Stimulated activated CD4-positive, alpha-beta T cell treated with anti-CD3 and anti-CD28 coated beads, Interleukin-1b, Interleukin-23, amount 100 ng/mL, for 48 hours (primary cell): ENCODE measurements around the gene ZNF236.

ENCODE experiments used
- DNase-seq: peaks from one replicate; pipeline ENCODE4 v3.0.0-alpha.2; 2020

The ZNF236 gene

DNA sequence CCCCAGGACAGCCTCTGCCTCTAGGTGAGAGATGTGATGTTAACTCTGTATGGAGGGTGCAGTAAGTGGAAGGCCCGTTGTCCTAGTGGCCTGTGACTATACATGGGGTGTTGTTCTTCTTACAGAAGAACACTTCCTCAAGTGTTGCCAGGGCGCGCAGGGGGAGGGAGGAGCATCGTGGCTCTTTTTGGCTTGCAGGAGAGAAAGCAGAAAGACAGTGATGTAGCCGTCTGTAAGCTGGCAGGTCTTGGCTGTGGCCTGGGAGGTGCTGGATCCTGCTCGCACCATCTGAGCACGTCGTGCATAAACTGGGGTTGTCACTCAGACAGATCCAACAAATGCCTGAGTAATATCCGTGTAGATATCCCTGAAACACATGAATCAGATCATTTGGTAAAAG lies 44.3 kb downstream of the ZNF236 start:
- DNase-seq: no peak

DNA sequence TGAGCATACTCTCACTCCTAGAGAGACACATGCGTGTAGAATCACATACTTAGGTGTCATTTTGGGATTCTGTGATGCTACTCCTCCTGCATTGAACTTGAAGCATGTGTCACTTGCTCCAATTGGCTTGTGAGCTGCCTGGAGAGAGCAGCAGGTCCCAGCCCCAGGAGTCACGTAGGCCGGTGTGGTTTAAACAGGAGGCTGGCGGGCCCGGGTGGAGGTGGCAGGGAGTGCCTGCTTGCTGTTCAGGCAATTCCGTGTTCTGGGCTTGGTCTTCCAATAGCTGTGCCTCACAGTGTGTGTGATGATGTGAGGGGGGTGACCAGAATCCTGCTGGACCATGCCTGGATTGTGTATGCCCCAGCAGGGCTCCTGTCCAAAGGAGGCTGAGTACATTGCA lies 51.0 kb downstream of the ZNF236 start:
- DNase-seq: no peak

DNA sequence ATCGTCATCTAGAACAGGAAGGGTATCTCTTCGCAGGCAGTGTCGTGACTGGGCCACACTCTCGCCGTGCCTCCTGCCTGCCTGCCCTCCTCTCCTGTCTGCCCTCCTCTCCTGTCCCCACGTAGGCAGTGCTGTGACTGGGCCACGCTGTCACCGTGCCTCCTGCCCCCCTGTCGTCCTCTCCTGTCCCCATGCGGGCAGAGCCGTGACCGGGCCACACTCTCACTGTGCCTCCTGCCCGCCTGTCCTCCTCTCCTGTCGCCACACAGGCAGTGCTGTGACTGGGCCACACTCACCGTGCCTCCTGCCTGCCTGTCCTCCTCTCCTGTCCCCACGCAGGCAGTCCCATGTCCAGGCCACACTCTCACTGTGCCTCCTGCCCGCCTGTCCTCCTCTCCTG lies 51.4 kb downstream of the ZNF236 start:
- no peak for DNase-seq

DNA sequence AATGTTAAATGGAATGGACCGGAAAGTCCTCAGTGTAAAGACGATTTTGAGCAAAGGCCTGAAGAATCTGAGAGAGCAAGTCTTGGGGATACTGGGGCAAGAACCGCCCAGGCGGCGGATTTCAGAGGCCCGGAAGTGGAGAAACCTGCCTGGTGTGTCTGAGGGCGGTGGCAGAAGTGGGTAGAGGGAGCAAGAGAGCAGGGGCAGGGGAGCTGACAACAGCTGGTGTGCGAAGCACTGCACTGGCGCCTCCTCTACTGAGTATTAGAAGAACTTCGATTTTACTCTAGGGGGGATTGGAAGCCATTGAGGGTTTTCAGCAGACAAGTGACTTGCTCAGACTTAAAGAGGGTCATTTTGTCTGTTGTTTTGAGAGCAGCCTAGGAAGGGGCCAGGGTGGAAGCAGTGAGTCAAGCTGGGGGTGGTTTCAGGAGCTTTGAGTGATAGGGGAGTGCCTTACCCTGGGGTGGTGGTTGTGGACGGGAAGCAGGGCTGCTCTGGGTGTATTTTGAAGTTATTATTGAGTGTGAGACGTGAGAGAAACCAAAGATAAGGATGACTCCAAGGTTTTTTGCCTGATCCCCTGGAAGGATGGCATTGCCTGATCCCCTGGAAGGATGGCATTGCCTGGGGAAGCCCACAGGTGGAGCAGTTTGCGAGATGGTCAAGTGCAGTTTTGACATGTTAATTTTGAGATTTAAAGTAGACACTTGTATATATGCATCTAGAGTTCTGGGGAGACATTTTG lies 52.5 kb downstream of the ZNF236 start:
- DNase-seq: peak; percentile 37

GRCh38 chr18:76875390-76876325 lies 53.3 kb downstream of the ZNF236 start:
- DNase-seq: peak; percentile 31

DNA sequence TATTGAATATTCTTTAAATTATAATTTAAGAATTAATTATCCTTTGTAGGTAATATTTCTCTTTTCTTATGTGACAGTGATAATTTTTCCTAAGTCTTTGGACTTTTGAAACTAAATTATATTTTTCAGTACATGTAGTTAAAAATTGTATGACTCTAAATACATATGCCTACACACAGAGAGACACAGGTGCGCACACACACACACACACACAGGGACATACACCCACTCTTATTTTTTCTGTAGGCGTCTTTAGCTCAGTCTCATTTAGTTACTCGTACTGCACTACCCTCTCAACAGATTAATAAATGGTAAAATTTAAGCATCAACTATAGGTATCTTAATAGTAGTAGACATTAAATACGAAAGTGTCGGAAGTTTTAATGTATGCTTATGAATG lies 56.1 kb downstream of the ZNF236 start:
- DNase-seq: no peak

DNA sequence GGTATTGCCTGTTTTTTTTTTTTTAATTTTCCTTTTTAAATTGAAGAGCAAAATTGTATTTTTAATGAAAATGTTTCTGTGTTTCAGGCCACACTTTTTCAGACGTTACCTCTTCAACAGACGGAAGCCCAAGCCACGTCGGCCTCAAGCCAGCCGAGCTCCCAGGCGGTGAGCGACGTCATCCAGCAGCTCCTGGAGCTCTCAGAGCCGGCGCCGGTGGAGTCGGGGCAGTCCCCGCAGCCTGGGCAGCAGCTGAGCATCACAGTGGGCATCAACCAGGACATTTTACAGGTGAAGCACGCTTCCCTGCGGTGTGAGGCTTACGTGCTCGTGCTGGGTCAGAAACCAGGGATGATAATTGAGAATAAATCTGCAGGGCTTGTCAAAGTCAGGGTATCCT lies 57.7 kb downstream of the ZNF236 start:
- DNase-seq: no peak

- no peak for DNase-seq
Observed at GRCh38 chr18:76881744-76882143, 59.4 kb downstream of the ZNF236 start.

GRCh38 chr18:76882146-76882545 lies 59.8 kb downstream of the ZNF236 start:
- no peak for DNase-seq

DNA sequence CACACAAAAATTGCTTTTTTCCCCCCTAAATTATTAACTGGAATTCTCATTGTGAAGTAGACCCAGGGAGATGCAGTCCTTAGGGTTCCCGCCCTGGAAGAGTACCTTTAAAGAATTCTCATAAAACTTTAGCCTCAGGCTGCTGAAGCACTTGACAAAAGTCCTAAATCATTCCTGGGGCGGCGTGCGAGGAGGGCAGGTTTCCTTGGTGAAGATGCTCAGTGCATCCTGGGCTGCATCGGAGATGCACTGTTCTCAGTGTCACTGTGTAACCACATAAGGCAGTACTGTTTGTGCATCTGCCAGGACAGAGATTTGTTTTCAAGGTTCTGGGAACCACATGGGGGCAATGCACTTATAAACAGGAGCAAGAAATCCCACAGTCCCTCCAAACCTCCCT lies 62.6 kb downstream of the ZNF236 start:
- DNase-seq: no peak

- no peak for DNase-seq
Observed at GRCh38 chr18:76886112-76886511, 63.8 kb downstream of the ZNF236 start.

DNA sequence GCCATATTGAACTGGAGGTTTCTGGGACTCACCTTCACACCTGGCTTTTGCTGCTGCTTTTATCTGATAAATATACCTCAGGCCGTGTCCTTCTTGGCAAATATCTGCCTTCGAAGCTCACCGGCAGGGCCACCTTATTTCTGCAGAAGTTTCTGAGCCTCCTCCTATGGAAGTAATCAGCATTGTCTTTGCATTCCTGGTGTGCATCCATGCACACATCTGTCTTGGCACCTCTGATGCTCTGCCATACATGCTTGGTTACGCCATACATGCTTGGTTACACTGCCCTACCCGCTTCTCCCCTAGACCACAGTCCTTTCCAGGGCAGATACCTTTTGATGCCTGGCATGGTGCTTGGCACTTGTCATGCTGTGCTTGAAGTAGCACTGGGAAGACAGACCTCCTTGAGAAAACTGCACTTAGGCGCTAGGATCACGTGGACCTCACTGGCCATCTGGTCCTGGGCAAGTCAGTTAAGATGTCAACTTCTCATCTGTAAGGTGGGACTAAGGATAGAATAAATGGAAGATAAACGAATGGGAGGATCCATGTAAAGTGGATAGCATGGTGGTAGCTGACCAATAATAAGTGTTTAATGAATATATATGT lies 66.8 kb downstream of the ZNF236 start:
- no peak for DNase-seq

DNA sequence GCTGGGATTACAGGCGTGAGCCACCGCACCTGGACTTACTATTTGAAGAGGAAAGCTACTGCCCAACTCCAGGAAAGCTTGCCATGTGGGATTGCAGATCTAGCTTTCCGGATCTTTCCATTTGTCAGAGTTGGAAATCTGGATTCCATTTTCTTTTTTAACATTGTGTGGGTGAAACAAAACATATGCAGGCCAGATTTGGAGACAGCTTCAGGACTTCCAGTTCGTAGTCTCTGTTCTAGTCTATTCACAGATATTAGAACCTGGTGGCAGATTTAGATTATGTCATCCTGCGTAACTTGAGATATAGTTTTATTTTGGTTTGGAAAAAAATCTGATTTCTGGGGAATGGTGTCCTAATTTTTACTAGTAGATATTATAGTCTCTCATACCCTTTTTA lies 70.5 kb downstream of the ZNF236 start:
- DNase-seq: no peak

- no peak for DNase-seq
Observed at GRCh38 chr18:76894566-76895346, 72.4 kb downstream of the ZNF236 start.

- DNase-seq: no peak
Observed at GRCh38 chr18:76895498-76895897, 73.1 kb downstream of the ZNF236 start.

- no peak for DNase-seq
Observed at GRCh38 chr18:76896677-76897076, 74.3 kb downstream of the ZNF236 start.

DNA sequence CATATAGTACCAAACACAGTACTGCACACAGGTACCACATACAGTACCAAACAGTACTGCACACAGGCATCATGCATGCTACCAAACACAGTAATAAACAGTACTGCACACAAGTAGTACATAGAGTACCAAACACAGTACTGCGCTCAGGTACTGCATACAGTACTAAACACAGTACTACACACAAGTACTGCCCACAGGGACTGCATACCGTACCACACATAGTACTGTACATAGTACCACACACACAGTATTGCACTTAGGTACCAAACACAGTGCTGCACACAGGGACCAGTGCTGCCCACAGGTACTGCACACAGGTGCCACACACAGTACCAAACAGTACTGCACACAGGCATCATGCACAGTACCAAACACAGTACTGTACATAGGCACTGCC lies 74.9 kb downstream of the ZNF236 start:
- DNase-seq: no peak

DNA sequence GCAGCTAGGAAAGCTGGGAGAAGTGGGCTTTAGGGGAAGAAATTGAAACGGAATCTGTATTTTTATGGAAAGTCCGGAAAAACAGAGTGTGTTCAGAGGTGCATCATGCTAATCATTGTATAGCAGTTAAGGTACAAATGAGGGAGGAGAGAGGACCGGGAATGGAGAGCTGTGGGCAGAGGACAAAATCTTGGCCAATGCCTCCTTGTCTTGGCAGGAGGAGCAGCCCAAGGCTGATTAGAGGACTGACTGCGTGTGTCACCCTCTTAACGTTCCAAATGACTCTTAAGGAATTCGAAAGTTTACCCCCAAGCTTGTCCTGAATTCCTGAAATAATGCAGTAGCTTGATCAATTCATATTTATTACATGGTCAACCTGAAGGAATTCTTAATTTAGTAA lies 81.0 kb downstream of the ZNF236 start:
- DNase-seq: no peak

DNA sequence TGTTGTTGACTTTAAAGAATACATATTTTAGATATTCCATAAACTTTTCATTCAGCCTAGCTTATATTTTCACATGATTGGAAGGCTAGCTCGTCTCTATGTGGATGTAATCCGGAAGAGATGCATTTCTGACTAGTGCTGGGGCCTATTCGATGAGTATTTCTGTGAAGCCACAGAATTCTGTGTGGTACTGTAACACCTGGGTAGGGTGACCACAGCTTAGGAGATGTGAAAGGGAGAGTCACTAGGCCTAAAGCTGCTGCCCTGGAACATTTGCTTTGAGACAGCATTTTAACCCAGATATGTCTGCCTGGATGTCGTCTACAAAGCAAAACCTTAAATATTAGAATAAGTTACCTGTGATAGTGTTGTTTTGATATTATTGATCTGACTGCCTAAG lies 83.5 kb downstream of the ZNF236 start:
- DNase-seq: no peak

GRCh38 chr18:76908277-76908676 lies 85.9 kb downstream of the ZNF236 start:
- no peak for DNase-seq

DNA sequence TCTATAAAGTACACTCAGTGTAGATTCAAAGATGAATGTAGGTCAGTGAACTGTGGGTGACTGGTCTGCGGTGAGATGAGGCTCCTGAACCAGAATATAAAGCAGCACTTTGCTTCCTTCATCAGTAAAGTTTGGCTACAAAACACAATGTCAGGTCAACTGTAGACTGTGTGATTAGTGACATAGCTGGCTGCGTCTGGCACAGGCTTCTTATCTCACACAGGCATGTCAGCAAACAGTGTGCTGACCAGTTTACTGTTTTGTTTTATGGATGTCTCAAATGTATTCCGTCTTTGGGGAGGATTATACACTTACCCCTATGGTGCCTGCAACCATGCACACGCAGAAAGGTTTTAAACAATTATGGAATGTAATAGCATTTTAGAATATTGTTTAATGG lies 87.1 kb downstream of the ZNF236 start:
- DNase-seq: no peak

DNA sequence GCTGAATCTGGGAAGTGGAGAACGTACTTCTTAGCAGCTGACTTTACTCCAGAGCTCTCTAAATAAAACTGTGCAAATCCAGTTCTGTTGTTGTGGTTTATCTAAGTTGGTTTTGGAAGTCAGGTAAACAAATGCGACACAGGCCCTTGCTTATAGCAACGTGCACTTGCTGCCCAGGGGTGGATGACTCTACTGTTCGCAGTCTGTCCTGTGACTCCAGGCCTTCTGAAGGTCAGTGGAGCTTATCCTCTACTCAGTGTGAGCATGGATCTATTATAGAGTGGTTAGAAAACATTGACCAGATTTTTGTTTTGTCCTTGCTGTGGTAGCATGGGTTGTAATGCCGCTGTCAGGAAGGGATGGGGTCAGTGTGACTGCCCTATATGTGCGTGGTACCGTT lies 89.1 kb downstream of the ZNF236 start:
- DNase-seq: no peak

DNA sequence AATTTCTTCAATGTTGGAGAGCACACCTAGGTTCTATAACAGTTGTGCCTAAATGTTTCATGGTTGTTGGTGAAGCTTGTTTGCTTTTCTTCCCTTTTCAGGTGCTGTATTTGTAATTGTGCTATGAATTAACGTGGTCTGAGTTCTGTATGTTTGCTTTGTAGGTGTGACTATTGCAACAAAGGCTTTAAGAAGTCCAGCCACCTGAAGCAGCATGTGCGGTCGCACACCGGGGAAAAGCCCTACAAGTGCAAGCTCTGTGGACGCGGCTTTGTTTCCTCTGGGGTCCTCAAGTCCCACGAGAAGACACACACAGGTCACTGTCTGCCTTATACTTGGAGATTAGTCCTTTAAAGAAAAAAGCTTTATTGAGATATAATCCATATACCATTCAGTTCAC lies 91.2 kb downstream of the ZNF236 start:
- DNase-seq: no peak
